GM12864 (cell line): ENCODE measurements around the gene ALDH2.
A peak's percentile ranks its signal among the peaks of the same experiment; 100 is the strongest.
"Not testable (repeated sequence)": the region's sequence is repeated elsewhere in the genome, so short reads cannot be mapped to it uniquely, and the experiment has no call there.

Experiments used
- DNase-seq: peaks from one replicate; pipeline ENCODE4 v3.0.0-alpha.2; 2011; ENCODE audit warnings: low read depth
- H3K4me3 ChIP-seq: 2 replicates; pipeline ENCODE4 v1.5.1; 2011; ENCODE audit warnings: mild to moderate bottlenecking, low read depth, low read length, control low read depth
- CTCF ChIP-seq: IDR thresholded peaks from 2 replicates; pipeline ENCODE4 v1.5.1; 2011; ENCODE audit warnings: low read depth, mild to moderate bottlenecking, moderate library complexity, low read length, control low read depth, inconsistent platforms; ENCODE audit errors: missing control alignments

ALDH2 gene

DNA sequence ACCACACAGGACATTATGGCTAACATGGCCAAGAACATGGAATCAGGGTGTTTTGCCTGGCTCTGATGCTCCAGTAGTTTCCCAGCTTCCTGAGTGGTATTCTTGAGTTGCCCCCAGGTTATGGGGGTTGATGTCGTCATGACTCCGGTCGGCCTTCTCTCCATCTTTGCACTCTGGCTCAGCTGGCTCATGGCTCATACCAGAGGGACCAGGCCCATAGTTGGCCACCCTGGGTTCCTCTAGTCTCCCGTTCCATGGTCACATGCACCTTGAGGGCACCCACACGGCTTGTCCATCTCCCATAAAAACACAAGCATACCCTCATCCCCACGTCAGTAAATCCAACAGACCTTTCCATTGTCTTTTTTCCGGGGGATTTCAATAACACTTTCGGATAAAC is 51.6 kb downstream of the ALDH2 start:
- no peak overlapping the region for H3K4me3 ChIP-seq
- no peak for DNase-seq
- no peak for TF ChIP-seq CTCF

DNA sequence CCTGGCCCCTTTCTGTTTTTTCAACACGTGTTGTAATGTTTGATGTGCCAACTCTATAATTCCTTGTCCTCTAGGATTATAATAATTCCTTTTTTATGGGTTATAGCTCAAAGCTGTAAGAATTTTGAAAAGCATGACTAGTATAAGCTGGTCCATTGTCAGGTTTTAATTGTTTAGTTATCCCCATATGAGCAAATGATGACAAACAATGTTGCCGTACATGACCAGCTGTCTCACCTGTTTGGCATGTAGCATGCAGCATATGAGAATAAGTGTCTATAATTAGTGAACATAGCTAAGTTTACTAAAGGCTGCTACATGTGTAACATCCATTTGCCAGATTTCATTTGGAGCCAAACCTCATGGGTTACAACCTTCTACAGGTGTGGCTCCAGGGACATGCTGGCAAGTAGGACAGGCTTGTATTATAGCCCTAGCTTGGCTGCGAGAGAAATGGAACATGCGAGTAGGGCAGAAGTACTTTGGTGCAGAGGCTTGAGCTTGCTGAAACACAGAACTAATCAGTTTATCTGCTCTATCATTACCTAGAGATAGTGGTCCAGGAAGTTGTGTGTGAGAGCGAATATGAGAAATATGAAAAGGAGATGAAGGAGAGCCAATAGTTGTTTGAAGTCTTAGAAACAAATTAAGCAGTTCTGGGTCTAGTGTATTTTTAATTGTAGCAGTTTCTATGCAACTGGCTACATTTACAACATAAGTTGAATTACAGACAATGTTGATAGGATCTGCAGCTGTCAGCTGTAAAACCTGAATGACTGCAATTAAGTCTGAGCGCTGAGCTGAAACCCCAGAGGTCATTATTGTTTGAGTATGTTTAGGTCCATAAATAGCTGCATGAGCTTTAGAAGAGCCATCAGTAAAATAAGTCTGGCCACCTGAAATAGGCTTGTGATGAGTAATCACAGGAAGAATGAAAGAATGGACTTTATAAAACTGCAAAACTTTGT is 52.7 kb downstream of the ALDH2 start:
- no peak for DNase-seq
- TF ChIP-seq CTCF, result no peak
- no peak overlapping the region for H3K4me3 ChIP-seq

- H3K4me3 ChIP-seq, DNase-seq: not testable (repeated sequence)
Measured at GRCh38 chr12:111820828-111821227, 54.1 kb downstream of the ALDH2 start.

- TF ChIP-seq CTCF, result no peak
- H3K4me3 ChIP-seq, result no peak overlapping the region
- DNase-seq, result no peak
Measured at GRCh38 chr12:111822886-111823285, 56.2 kb downstream of the ALDH2 start.

GRCh38 chr12:111823891-111824290 is 57.2 kb downstream of the ALDH2 start:
- no peak for DNase-seq
- TF ChIP-seq CTCF, result no peak

GRCh38 chr12:111824312-111824711 is 57.6 kb downstream of the ALDH2 start:
- not testable (repeated sequence) for H3K4me3 ChIP-seq, DNase-seq
- TF ChIP-seq CTCF, result peak; percentile 9

More at GRCh38 chr12:111823891-111824290, 57.2 kb downstream of the ALDH2 start:
- H3K4me3 ChIP-seq, result no peak overlapping the region

DNA sequence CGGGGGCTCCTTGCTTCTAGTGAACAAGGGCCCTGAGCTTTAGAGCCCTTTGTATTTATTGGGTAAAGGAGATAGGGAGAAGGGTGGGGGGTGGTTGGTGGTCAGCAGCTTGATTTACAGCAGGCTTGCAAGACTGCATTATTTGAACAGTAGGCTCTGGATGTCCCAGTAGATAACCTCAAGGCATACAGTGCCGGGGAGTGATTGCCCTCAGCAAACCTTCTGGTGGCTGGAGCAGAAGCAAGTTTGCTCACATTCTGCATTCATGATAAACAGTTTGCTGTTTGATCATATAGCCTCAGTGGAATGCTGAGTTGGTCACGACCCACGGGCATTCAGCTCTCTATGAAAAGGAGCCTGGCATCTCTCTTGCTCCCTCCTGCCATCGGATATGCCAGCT is 58.8 kb downstream of the ALDH2 start:
- no peak overlapping the region for H3K4me3 ChIP-seq
- TF ChIP-seq CTCF, result no peak
- DNase-seq, result no peak
